Measurements from ENCODE around the gene TESK1. TPM values are rescaled to one million over a fixed set of nuclear protein-coding genes. Genes with fewer than 3 reads are reported as not detected.
"Not testable (repeated sequence)": the region's sequence is repeated elsewhere in the genome, so short reads cannot be mapped to it uniquely, and the experiment has no call there.

TESK1 gene
- total and polyA plus RNA-seq, 5 donors = 25.0 to 35.3 (median 27.7) TPM

- H3K27me3 ChIP-seq (ENCODE audit: control insufficient read depth, insufficient read depth) = no peaks in the 10 kb centered on the region
- intact Hi-C loops (cut with DNase I) = no loop called here
- peaks cover 13% of the 10 kb centered on the region for H3K4me1 ChIP-seq (ENCODE audit: control insufficient read depth, insufficient read depth, low read length)
- H3K9me3 ChIP-seq (ENCODE audit: control insufficient read depth, low read length) = no peaks in the 10 kb centered on the region
- peak overlapping the region; percentile 55 for H3K27ac ChIP-seq (ENCODE audit: low read length)
- DNase-seq (peak; percentile 65 to 80 (median 78)), ATAC-seq (peak; percentile 73 to 79)
- 24% methylated on average over 14 of the region's 14 CpGs for WGBS
- H3K4me3 ChIP-seq (ENCODE audit: low read length) = no peak overlapping the region
Measured at GRCh38 chr9:35563791-35564197, 41.3 kb upstream of the TESK1 start.

- DNase-seq (peak; percentile 54 to 65 (median 63)), ATAC-seq (peak; percentile 65 to 71)
- Histone ChIP-seq H3K9me3 (ENCODE audit: control insufficient read depth, low read length) (no peaks in the 10 kb centered on the region), H3K27me3 (ENCODE audit: control insufficient read depth, insufficient read depth) (no peaks in the 10 kb centered on the region), H3K4me1 (ENCODE audit: control insufficient read depth, insufficient read depth, low read length) (peaks cover 13% of the 10 kb centered on the region), H3K27ac (ENCODE audit: low read length) (no peak overlapping the region), H3K4me3 (ENCODE audit: low read length) (no peak overlapping the region)
- intact Hi-C loops (cut with DNase I) = no loop called here
- 58% methylated on average over 7 of the region's 7 CpGs for WGBS
Measured at GRCh38 chr9:35564658-35565061, 40.4 kb upstream of the TESK1 start.

GRCh38 chr9:35566417-35566816, 38.6 kb upstream of the TESK1 start:
- WGBS = 91% methylated on average over 2 of the region's 2 CpGs
- intact Hi-C loops (cut with DNase I) = no loop called here
- H3K9me3 ChIP-seq (ENCODE audit: control insufficient read depth, low read length) = no peaks in the 10 kb centered on the region
- H3K4me1 ChIP-seq (ENCODE audit: control insufficient read depth, insufficient read depth, low read length) = peaks cover 13% of the 10 kb centered on the region
- H3K27ac ChIP-seq (ENCODE audit: low read length) = no peak overlapping the region
- no peak overlapping the region for H3K4me3 ChIP-seq (ENCODE audit: low read length)
- no peaks in the 10 kb centered on the region for H3K27me3 ChIP-seq (ENCODE audit: control insufficient read depth, insufficient read depth)
- DNase-seq = no peak
- ATAC-seq = no peak

- Histone ChIP-seq H3K27me3 (ENCODE audit: control insufficient read depth, insufficient read depth) (no peaks in the 10 kb centered on the region), H3K4me3 (ENCODE audit: low read length) (no peak overlapping the region), H3K9me3 (ENCODE audit: control insufficient read depth, low read length) (no peaks in the 10 kb centered on the region), H3K4me1 (ENCODE audit: control insufficient read depth, insufficient read depth, low read length) (peaks cover 12% of the 10 kb centered on the region), H3K27ac (ENCODE audit: low read length) (no peak overlapping the region)
- DNase-seq (no peak), ATAC-seq (no peak)
- WGBS = 95% methylated on average over 4 of the region's 4 CpGs
- intact Hi-C loops (cut with DNase I) = no loop called here
Measured at GRCh38 chr9:35568196-35568595, 36.9 kb upstream of the TESK1 start.

GRCh38 chr9:35569206-35569605, 35.9 kb upstream of the TESK1 start:
- H3K27ac ChIP-seq (ENCODE audit: low read length) = no peak overlapping the region
- DNase-seq = no peak
- H3K4me3 ChIP-seq (ENCODE audit: low read length) = no peak overlapping the region
- no peaks in the 10 kb centered on the region for H3K27me3 ChIP-seq (ENCODE audit: control insufficient read depth, insufficient read depth)
- ATAC-seq = no peak
- intact Hi-C loops (cut with DNase I) = no loop called here
- H3K4me1 ChIP-seq (ENCODE audit: control insufficient read depth, insufficient read depth, low read length) = peaks cover 4% of the 10 kb centered on the region
- no peaks in the 10 kb centered on the region for H3K9me3 ChIP-seq (ENCODE audit: control insufficient read depth, low read length)
- 51% methylated on average over 5 of the region's 5 CpGs for WGBS

- H3K27ac ChIP-seq (ENCODE audit: low read length) = no peak overlapping the region
- WGBS = 85% methylated on average over 6 of the region's 6 CpGs
- no peaks in the 10 kb centered on the region for H3K9me3 ChIP-seq (ENCODE audit: control insufficient read depth, low read length)
- H3K4me3 ChIP-seq (ENCODE audit: low read length) = no peak overlapping the region
- ATAC-seq = no peak
- intact Hi-C loops (cut with DNase I) = no loop called here
- no peak for DNase-seq
- no peaks in the 10 kb centered on the region for H3K27me3 ChIP-seq (ENCODE audit: control insufficient read depth, insufficient read depth)
- no peaks in the 10 kb centered on the region for H3K4me1 ChIP-seq (ENCODE audit: control insufficient read depth, insufficient read depth, low read length)
Measured at GRCh38 chr9:35570709-35571504, 34.2 kb upstream of the TESK1 start.

GRCh38 chr9:35574578-35575122, 30.4 kb upstream of the TESK1 start:
- no peak overlapping the region for H3K4me3 ChIP-seq (ENCODE audit: low read length)
- ATAC-seq (no peak), DNase-seq (no peak)
- H3K27ac ChIP-seq (ENCODE audit: low read length) = no peak overlapping the region
- WGBS = 94% methylated on average over 2 of the region's 2 CpGs
- intact Hi-C loops (cut with DNase I) = no loop called here
- H3K4me1 ChIP-seq (ENCODE audit: control insufficient read depth, insufficient read depth, low read length) = no peaks in the 10 kb centered on the region
- no peaks in the 10 kb centered on the region for H3K27me3 ChIP-seq (ENCODE audit: control insufficient read depth, insufficient read depth)
- no peaks in the 10 kb centered on the region for H3K9me3 ChIP-seq (ENCODE audit: control insufficient read depth, low read length)

GRCh38 chr9:35575478-35575877, 29.6 kb upstream of the TESK1 start:
- DNase-seq (peak in 1 of 3 donors; percentile 28), ATAC-seq (no peak)
- H3K27me3 ChIP-seq (ENCODE audit: control insufficient read depth, insufficient read depth) = no peaks in the 10 kb centered on the region
- no peak overlapping the region for H3K27ac ChIP-seq (ENCODE audit: low read length)
- intact Hi-C loops (cut with DNase I) = no loop called here
- H3K9me3 ChIP-seq (ENCODE audit: control insufficient read depth, low read length) = peaks cover 3% of the 10 kb centered on the region
- H3K4me1 ChIP-seq (ENCODE audit: control insufficient read depth, insufficient read depth, low read length) = no peaks in the 10 kb centered on the region
- H3K4me3 ChIP-seq (ENCODE audit: low read length) = no peak overlapping the region
- 90% methylated on average over 5 of the region's 5 CpGs for WGBS

- intact Hi-C loops (cut with DNase I) = no loop called here
Measured at GRCh38 chr9:35577486-35577885, 27.6 kb upstream of the TESK1 start.

GRCh38 chr9:35579130-35579529, 25.9 kb upstream of the TESK1 start:
- ATAC-seq (no peak), DNase-seq (no peak)
- Histone ChIP-seq H3K4me1 (ENCODE audit: control insufficient read depth, insufficient read depth, low read length) (no peaks in the 10 kb centered on the region), H3K27me3 (ENCODE audit: control insufficient read depth, insufficient read depth) (no peaks in the 10 kb centered on the region), H3K4me3 (ENCODE audit: low read length) (no peak overlapping the region), H3K27ac (ENCODE audit: low read length) (no peak overlapping the region), H3K9me3 (ENCODE audit: control insufficient read depth, low read length) (peaks cover 3% of the 10 kb centered on the region)
- whole genome bisulfite sequencing = 98% methylated on average over 1 of the region's 1 CpG
- intact Hi-C loops (cut with DNase I) = no loop called here

More at GRCh38 chr9:35577486-35577885, 27.6 kb upstream of the TESK1 start:
- 85% methylated on average over 5 of the region's 5 CpGs for WGBS
- DNase-seq (no peak), ATAC-seq (no peak)
- Histone ChIP-seq H3K4me3 (ENCODE audit: low read length) (no peak overlapping the region), H3K27me3 (ENCODE audit: control insufficient read depth, insufficient read depth) (no peaks in the 10 kb centered on the region), H3K4me1 (ENCODE audit: control insufficient read depth, insufficient read depth, low read length) (no peaks in the 10 kb centered on the region), H3K9me3 (ENCODE audit: control insufficient read depth, low read length) (peaks cover 3% of the 10 kb centered on the region), H3K27ac (ENCODE audit: low read length) (no peak overlapping the region)

- H3K9me3 ChIP-seq (ENCODE audit: control insufficient read depth, low read length); intact Hi-C loops (cut with DNase I); H3K27me3 ChIP-seq (ENCODE audit: control insufficient read depth, insufficient read depth); H3K4me3 ChIP-seq (ENCODE audit: low read length); DNase-seq; ATAC-seq; H3K4me1 ChIP-seq (ENCODE audit: control insufficient read depth, insufficient read depth, low read length); H3K27ac ChIP-seq (ENCODE audit: low read length): not testable (repeated sequence)
- WGBS = 81% methylated on average over 1 of the region's 1 CpG
Measured at GRCh38 chr9:35579659-35580227, 25.3 kb upstream of the TESK1 start.
